Tibial nerve (tissue), 3 donors: ENCODE results near the gene MLPH.

Experiments used
- CTCF ChIP-seq, 5 experiments: fragments of 200-600 bp in 3 of 5; fragments of 450-650 bp in 2 of 5; sonication (generic) in 3 of 5; IDR thresholded peaks; one replicate each; pipeline ENCODE4 v1.5.1; 2016 to 2019; ENCODE audit warnings: antibody characterized with exemption in 5 of 5, mild to moderate bottlenecking in 3 of 5, moderate library complexity in 2 of 5
- POLR2A ChIP-seq, 2 donors: fragments of 450-650 bp; IDR thresholded peaks; one replicate each; pipeline ENCODE4 v1.6.1; 2017; ENCODE audit warnings: antibody characterized with exemption in 2 of 2, mild to moderate bottlenecking in 2 of 2, moderate library complexity in 2 of 2

- no peak for TF ChIP-seq CTCF (IDR thresholded peaks at IDR 0.05)
- no peak for TF ChIP-seq POLR2A (IDR thresholded peaks at IDR 0.05)
Observed at GRCh38 chr2:237457388-237457941, 29.6 kb upstream of the MLPH start.
